Sigmoid colon (tissue), 7 donors: ENCODE data around the gene SH2D5. TPM values are rescaled to one million over a fixed set of nuclear protein-coding genes. Genes with fewer than 3 reads are reported as not detected.

ENCODE experiments used
- DNase-seq: peaks from one replicate; pipeline ENCODE4 v3.0.0-alpha.2; 2019
- H3K27ac ChIP-seq, 4 donors: fragments of 200-600 bp; sonication (generic); one replicate each; pipeline ENCODE4 v1.5.1; 2016 to 2019; ENCODE audit warnings: mild to moderate bottlenecking in 1 of 4
- H3K27me3 ChIP-seq, 3 donors: fragments of 200-600 bp; sonication (generic); one replicate each; pipeline ENCODE4 v1.5.1; 2019; ENCODE audit warnings: mild to moderate bottlenecking in 1 of 3
- H3K36me3 ChIP-seq, 4 donors: fragments of 200-600 bp; sonication (generic); one replicate each; pipeline ENCODE4 v1.5.1; 2016 to 2019
- H3K4me1 ChIP-seq, 4 donors: fragments of 200-600 bp; sonication (generic); one replicate each; pipeline ENCODE4 v1.5.1; 2017 to 2019
- H3K4me3 ChIP-seq, 4 donors: fragments of 200-600 bp; sonication (generic); one replicate each; pipeline ENCODE4 v1.5.1; 2017 to 2019; ENCODE audit warnings: mild to moderate bottlenecking in 2 of 4, moderate library complexity in 1 of 4
- H3K9me3 ChIP-seq, 4 donors: fragments of 200-600 bp in 3 of 4; sonication (generic) in 3 of 4; one replicate each; pipeline versions ENCODE4 v1.5.1 to v1.6.1; 2013 to 2019
- CTCF ChIP-seq, 4 experiments: fragments of 450-650 bp in 3 of 4; fragments of 200-600 bp in 1 of 4; IDR thresholded peaks; one replicate each; pipeline ENCODE4 v1.5.1; 2016 to 2019; ENCODE audit warnings: antibody characterized with exemption in 4 of 4, mild to moderate bottlenecking in 3 of 4, moderate library complexity in 2 of 4
- EP300 ChIP-seq, 4 donors: sonication (generic); formaldehyde crosslinking; IDR thresholded peaks; one replicate each; pipeline ENCODE4 v1.6.1; 2017; ENCODE audit warnings: antibody characterized with exemption in 4 of 4
- POLR2A ChIP-seq, 2 donors: fragments of 450-650 bp; IDR thresholded peaks; one replicate each; pipeline ENCODE4 v1.6.1; 2016; ENCODE audit warnings: antibody characterized with exemption in 2 of 2, mild to moderate bottlenecking in 2 of 2, moderate library complexity in 2 of 2
- POLR2AphosphoS5 ChIP-seq, 4 donors: sonication (generic); formaldehyde crosslinking; IDR thresholded peaks; one replicate each; pipeline ENCODE4 v1.6.1; 2017; ENCODE audit warnings: antibody characterized with exemption in 4 of 4
- WGBS, 2 donors: extraction: QIAGEN DNeasy Blood & Tissue Kit; methylation state at CpG; one replicate each; pipeline ENCODE4 v1.1.7; 2013; 5-methylcytosine and 5-hydroxymethylcytosine counted together
- intact Hi-C: fragments of 100-400 bp; cut with DNase I; formaldehyde crosslinking; loops from one replicate; pipeline ENCODE4 v1.15.1; 2023
- polyA plus RNA-seq, 3 donors: library from polyadenylated mRNA; stranded (reverse); fragments of 200-250 nt; gene quantifications; one replicate each; pipeline ENCODE4 v1.2.3, GENCODE V29; 2013
- total RNA-seq, 4 donors: library from RNA; depleted of rRNA; stranded (reverse); fragments of >200 nt; gene quantifications; one replicate each; pipeline ENCODE4 v1.1.0, GENCODE V29; 2016
- donor health status: healthy with polysubstance abuse.
- donor health status: Bipolar disorder and iron deficiency.
- donor health status: healthy.

SH2D5 gene
- total and polyA plus RNA-seq, 7 donors: under 0.01 to 0.55 (median 0.14) TPM; not detected in 2

GRCh38 chr1:20689645-20690056 lies 42.9 kb downstream of the SH2D5 start:
- intact Hi-C loops: no loop called here
- H3K4me1 ChIP-seq: no peaks in the 10 kb centered on the region
- H3K27me3 ChIP-seq: no peaks in the 10 kb centered on the region
- H3K27ac ChIP-seq: no peak overlapping the region
- TF ChIP-seq POLR2AphosphoS5 (IDR thresholded peaks at IDR 0.05): no peak
- TF ChIP-seq POLR2A (IDR thresholded peaks at IDR 0.05): no peak
- TF ChIP-seq EP300 (IDR thresholded peaks at IDR 0.05): no peak
- no peak for TF ChIP-seq CTCF (IDR thresholded peaks at IDR 0.05)
- peaks cover 0 to 3% (median 0%) of the 10 kb centered on the region in 4 donors for H3K9me3 ChIP-seq
- DNase-seq: no peak
- 77 to 83% methylated on average over 3 of the region's 3 CpGs for WGBS, 2 donors
- no peak overlapping the region for H3K4me3 ChIP-seq
- no peaks in the 10 kb centered on the region for H3K36me3 ChIP-seq

DNA sequence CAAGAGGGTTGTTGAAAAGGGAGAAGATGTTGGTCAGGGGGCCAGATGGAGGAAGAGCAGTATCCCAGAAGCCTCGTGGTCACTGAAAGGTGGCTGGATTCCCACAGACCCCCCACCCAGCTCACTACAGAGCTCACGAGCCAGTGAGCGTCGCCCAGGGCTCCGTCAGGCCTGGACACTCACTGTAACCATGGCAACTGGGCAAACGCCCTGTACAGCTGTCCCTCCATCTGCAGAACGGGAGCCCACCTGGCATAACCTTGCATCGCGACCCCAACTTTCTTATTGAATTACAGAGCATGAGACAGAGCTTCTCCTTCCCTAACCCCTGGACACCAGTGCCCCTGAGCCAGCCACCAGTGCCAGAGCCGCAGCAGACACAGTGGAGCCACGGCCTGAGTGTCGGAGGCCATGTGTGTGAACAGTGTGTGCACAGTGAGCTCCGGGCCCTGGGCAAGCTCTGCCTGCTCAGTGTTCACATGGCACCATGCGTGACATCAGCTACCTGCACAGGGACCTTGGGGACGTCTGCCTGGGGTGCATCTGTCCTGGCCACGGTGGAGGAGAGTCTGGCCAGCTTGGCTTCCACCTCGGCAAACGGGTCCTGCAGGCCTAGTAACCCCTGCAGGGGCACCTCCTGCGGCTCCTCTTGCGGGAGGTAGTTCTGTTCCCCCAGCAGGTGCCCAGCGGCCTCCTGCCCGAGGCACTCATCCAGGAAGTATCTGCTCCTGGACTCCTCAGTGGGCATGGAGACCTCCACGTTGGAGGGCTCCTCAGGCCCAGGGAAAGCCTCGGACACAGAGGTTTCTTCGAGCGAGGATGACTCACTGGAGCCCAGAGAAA lies 45.4 kb downstream of the SH2D5 start:
- Histone ChIP-seq H3K27me3 (no peaks in the 10 kb centered on the region), H3K36me3 (no peaks in the 10 kb centered on the region), H3K27ac (no peak overlapping the region), H3K4me3 (no peak overlapping the region), H3K9me3 (peaks cover 0 to under 1% (median 0%) of the 10 kb centered on the region in 4 donors), H3K4me1 (no peaks in the 10 kb centered on the region)
- intact Hi-C loops: no loop called here
- WGBS, 2 donors: 80 to 83% methylated on average over 26 of the region's 26 CpGs
- TF ChIP-seq POLR2AphosphoS5 (IDR thresholded peaks at IDR 0.05) (no peak), CTCF (IDR thresholded peaks at IDR 0.05) (no peak), EP300 (IDR thresholded peaks at IDR 0.05) (no peak), POLR2A (IDR thresholded peaks at IDR 0.05) (no peak)
- DNase-seq: no peak

- no peaks in the 10 kb centered on the region for H3K36me3 ChIP-seq
- H3K27ac ChIP-seq: peak overlapping the region in 3 of 4 donors; percentile 23 to 64 (median 28)
- H3K4me3 ChIP-seq: no peak overlapping the region
- TF ChIP-seq EP300 (IDR thresholded peaks at IDR 0.05) (no peak), CTCF (IDR thresholded peaks at IDR 0.05) (no peak), POLR2AphosphoS5 (IDR thresholded peaks at IDR 0.05) (no peak), POLR2A (IDR thresholded peaks at IDR 0.05) (no peak)
- H3K9me3 ChIP-seq: no peaks in the 10 kb centered on the region
- no peak for DNase-seq
- intact Hi-C loops: no loop called here
- no peaks in the 10 kb centered on the region for H3K4me1 ChIP-seq
- WGBS, 2 donors: 80 to 87% methylated on average over 12 of the region's 12 CpGs
- no peaks in the 10 kb centered on the region for H3K27me3 ChIP-seq
Measured at GRCh38 chr1:20685741-20686140, 46.8 kb downstream of the SH2D5 start.

DNA sequence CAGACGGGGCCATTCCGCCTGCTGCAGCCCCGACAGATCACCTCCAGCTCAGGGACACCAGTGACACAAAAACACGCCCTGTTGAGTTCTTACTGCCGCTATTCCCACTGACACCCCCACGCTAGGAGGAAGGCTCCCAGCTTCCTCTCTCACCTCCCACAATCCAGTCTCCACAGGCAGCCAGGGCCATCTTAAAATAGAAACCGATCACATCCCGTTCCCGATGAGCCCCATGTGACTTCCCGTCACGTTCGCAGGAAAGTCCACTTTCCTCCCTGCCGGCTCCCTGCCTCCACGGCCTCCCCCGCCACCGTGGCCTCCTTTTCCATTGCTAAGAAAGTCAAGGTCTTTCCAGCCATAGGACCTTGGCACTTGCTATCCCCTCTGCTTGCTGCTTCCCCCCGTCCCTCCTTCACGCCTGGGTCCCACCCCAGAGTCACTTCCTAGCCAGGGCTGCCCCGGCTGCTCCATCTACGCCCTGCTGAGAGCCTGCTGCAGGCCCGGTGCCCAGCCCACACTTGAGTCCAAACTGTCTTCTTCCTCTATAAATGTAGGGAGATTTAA lies 47.3 kb downstream of the SH2D5 start:
- H3K27ac ChIP-seq: peak overlapping the region; percentile 19 to 64 (median 38)
- H3K4me3 ChIP-seq: peak overlapping the region in 2 of 4 donors; percentile 4 to 8
- intact Hi-C loops: no loop called here
- DNase-seq: no peak
- H3K4me1 ChIP-seq: no peaks in the 10 kb centered on the region
- H3K36me3 ChIP-seq: no peaks in the 10 kb centered on the region
- TF ChIP-seq POLR2AphosphoS5 (IDR thresholded peaks at IDR 0.05): peak in 2 of 4 donors; percentile 21 to 42
- no peak for TF ChIP-seq POLR2A (IDR thresholded peaks at IDR 0.05)
- no peak for TF ChIP-seq EP300 (IDR thresholded peaks at IDR 0.05)
- no peak for TF ChIP-seq CTCF (IDR thresholded peaks at IDR 0.05)
- no peaks in the 10 kb centered on the region for H3K27me3 ChIP-seq
- H3K9me3 ChIP-seq: no peaks in the 10 kb centered on the region
- WGBS, 2 donors: 82 to 85% methylated on average over 21 of the region's 21 CpGs
